Brain microvascular endothelial cell (primary cell): ENCODE measurements around the gene EVC.

Source experiments
- DNase-seq: peaks from one replicate; pipeline ENCODE4 v3.0.0-alpha.2; 2020
- H3K27ac ChIP-seq: fragments of 250-450 bp; sonication (Bioruptor Pico); 2 replicates; pipeline ENCODE4 v1.5.1; 2020; ENCODE audit warnings: mild to moderate bottlenecking, moderate library complexity
- H3K27me3 ChIP-seq: fragments of 250-450 bp; sonication (Bioruptor Pico); replicated peaks from 2 replicates; pipeline ENCODE4 v1.5.1; 2020; ENCODE audit warnings: mild to moderate bottlenecking
- H3K36me3 ChIP-seq: fragments of 250-450 bp; sonication (Bioruptor Pico); replicated peaks from 2 replicates; pipeline ENCODE4 v1.5.1; 2020; ENCODE audit warnings: mild to moderate bottlenecking
- H3K4me3 ChIP-seq: 2 replicates; pipeline ENCODE4 v1.5.1; 2011; ENCODE audit warnings: low read depth, mild to moderate bottlenecking, control low read depth, low read length, moderate library complexity
- in situ Hi-C: cut with HindIII; loops from 2 replicates; pipeline ENCODE4 v1.10.0; 2017; ENCODE audit warnings: low sequenced_read_pairs, low pct_ligation_motif_present
- TF ChIP-seq, protein P1 (sequence below): IDR thresholded peaks from 2 replicates; pipeline ENCODE4 v1.5.1; 2011; ENCODE audit warnings: low read depth, mild to moderate bottlenecking, moderate library complexity, low read length, control low read depth, inconsistent platforms; ENCODE audit errors: missing control alignments

EVC gene

DNA sequence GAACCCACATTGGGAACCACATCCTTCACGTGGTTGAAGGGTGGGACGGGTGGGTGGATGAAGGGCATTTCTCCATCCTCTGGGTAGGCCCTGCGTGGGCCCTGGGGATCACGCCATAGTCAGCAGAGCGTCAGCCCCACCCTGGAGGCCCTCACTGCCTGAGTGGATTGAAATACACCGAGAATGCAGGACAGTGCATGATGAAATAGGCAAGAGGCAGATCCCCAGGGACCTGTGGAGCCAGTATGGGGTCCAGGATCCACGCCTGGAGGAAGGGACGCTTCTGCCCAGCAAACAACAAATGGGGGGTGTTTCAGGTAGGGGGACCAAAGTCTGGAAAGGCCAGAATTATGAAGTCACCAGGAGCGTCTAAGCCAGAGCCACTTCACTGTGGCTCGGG, 19.4 kb downstream of the EVC start:
- in situ Hi-C loops: no loop called here

DNA sequence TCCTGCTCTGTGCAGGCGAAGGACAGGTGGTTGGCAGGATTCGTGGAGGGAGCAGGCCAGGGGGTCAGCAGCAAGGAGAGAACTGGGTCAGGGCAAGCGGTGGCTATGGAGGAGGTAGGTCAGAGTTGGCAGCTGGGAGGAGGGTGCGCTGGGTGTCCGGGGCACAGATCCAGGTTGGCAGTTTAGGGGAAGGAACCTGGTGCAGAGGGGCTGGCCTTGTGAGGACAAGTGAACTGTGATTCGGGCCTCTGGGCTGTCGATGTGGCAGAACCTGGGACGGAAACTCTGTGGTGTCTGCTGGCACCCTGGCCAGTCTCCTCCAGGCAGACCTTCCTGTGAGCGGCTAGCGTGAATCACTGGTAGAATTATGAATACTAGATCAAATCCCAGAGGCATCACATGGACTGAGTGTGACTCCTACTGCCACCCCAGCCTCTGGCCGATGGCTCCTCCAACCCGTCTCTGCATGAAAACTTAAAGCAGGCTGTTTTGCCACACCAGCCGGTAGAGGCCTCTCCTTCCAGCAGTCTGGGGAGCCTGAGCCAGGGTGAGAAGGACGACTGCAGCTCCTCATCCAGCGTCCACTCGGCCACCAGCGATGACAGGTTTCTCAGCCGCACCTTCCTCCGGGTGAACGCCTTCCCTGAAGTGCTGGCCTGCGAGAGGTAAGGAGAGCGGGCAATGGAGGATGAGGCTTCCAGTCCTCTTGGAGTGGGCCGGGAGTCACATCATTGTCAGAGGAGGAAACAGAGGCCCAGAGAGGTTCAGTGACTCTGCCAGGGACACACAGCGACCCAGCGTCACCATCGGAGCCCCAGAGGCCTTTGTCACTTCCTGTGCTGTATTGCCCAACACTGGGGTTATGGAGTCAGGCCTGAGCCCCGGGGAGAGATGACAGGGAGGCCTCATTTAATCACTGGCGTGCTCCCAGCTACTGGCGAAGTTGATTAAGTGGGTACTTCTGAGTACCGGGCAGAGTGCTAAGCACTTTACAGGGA, 20.3 kb downstream of the EVC start:
- in situ Hi-C loops: no loop called here
- Histone ChIP-seq H3K27ac (no peak overlapping the region), H3K36me3 (peaks cover 72% of the 10 kb centered on the region)

More for the DNA sequence above, 19.4 kb downstream of the EVC start:
- DNase-seq: no peak
- Histone ChIP-seq H3K4me3 (no peak overlapping the region), H3K27ac (no peak overlapping the region), H3K36me3 (peaks cover 67% of the 10 kb centered on the region), H3K27me3 (no peaks in the 10 kb centered on the region)
- TF ChIP-seq, protein P1, sequence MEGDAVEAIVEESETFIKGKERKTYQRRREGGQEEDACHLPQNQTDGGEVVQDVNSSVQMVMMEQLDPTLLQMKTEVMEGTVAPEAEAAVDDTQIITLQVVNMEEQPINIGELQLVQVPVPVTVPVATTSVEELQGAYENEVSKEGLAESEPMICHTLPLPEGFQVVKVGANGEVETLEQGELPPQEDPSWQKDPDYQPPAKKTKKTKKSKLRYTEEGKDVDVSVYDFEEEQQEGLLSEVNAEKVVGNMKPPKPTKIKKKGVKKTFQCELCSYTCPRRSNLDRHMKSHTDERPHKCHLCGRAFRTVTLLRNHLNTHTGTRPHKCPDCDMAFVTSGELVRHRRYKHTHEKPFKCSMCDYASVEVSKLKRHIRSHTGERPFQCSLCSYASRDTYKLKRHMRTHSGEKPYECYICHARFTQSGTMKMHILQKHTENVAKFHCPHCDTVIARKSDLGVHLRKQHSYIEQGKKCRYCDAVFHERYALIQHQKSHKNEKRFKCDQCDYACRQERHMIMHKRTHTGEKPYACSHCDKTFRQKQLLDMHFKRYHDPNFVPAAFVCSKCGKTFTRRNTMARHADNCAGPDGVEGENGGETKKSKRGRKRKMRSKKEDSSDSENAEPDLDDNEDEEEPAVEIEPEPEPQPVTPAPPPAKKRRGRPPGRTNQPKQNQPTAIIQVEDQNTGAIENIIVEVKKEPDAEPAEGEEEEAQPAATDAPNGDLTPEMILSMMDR: no peak

DNA sequence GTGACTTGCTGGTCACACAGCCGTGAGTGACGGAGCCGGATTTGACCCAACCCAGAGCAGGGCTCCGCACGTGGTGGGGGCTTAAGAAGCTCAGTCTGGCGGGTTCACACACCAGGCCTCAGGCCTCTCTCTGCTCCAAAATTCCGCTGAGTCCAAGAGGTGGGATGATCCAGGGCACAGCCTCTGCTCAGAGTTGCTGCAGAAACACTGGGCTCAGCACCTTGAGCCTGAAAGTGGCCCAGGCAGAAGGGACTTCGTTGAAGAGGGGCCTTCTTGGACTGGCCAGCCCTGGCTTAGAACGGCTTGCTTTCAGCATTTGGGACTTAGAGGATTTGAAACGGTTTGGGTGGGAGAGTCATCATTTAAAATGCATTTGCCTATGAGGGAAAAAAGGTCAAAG, 21.2 kb downstream of the EVC start:
- H3K36me3 ChIP-seq: peaks cover 79% of the 10 kb centered on the region
- no peaks in the 10 kb centered on the region for H3K27me3 ChIP-seq
- in situ Hi-C loops: no loop called here
- no peak overlapping the region for H3K4me3 ChIP-seq
- no peak overlapping the region for H3K27ac ChIP-seq
- no peak for DNase-seq
- TF ChIP-seq, protein P1: no peak

More for the DNA sequence above, 20.3 kb downstream of the EVC start:
- no peak for DNase-seq
- H3K27me3 ChIP-seq: no peaks in the 10 kb centered on the region
- no peak overlapping the region for H3K4me3 ChIP-seq
- TF ChIP-seq, protein P1: no peak

DNA sequence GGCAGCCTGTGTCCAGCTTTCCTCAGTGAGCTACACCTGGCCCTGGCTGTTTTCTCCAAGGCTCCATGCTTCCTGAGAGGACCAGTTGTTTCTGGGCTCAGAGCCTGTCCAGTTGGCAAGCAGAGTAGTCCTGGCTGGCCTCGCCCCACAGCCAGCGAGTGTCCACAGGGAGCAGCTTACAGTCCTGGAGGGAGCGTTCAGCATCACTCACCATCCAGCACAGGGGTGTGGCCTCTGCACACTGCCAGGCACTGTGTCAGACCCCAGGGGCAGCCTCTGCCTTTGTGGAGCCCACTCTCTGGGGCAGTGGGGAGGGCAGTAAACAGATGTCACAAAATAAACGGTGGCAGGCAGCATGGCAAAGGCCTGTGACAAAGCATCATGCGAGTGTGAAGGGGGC, 23.9 kb downstream of the EVC start:
- TF ChIP-seq, protein P1: no peak
- Histone ChIP-seq H3K4me3 (no peak overlapping the region), H3K27ac (no peak overlapping the region), H3K36me3 (peaks cover 80% of the 10 kb centered on the region), H3K27me3 (no peaks in the 10 kb centered on the region)
- no peak for DNase-seq
- in situ Hi-C loops: no loop called here

DNA sequence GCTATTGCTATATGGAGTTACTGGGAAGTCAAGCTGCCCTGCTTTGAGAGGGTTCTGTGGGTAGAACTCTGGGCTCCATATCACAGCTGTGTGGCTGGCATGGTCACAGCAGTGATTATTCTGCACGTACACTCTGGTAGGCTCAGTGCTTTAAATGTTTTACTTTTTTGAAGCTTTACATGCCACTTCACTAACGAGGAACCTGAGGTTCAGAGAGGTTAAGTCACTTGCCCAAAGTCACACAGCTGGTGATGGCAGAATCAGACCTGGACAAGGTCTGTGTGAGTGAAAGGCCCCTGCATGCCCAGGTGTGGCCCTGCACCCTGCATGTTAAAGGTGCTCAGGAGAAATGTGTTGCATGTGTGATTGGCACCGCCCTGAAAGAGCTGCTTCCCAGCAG, 24.5 kb downstream of the EVC start:
- TF ChIP-seq, protein P1: no peak
- Histone ChIP-seq H3K27me3 (no peaks in the 10 kb centered on the region), H3K36me3 (peaks cover 77% of the 10 kb centered on the region), H3K27ac (no peak overlapping the region), H3K4me3 (no peak overlapping the region)
- in situ Hi-C loops: no loop called here
- DNase-seq: no peak

DNA sequence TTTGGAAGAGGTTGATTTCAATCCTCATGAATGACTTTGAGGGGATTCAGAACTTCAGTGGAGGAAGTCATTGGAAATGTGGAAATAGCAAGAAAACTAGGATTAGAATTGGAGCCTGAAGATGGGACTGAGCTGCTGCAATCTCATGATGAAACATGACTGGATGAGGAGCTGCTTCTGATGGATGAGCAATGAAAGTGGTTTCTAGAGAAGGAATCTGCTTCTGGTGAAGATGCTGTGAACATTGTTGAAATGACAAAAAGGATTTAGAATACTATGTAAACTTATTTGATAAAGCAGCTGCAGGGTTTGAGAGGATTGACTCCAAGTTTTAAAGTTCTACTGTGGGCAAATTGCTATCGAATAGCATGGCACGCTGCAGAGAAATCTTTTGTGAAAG, 27.1 kb downstream of the EVC start:
- TF ChIP-seq, protein P1: no peak
- DNase-seq: no peak
- Histone ChIP-seq H3K4me3 (no peak overlapping the region), H3K36me3 (peaks cover 73% of the 10 kb centered on the region), H3K27me3 (no peaks in the 10 kb centered on the region), H3K27ac (no peak overlapping the region)
- in situ Hi-C loops: no loop called here
